CD8-positive, alpha-beta memory T cell (primary cell): Measurements from ENCODE around the gene ZNF740. TPM values are rescaled to one million over a fixed set of nuclear protein-coding genes. Genes with fewer than 3 reads are reported as not detected.

Experiments used
- CTCF ChIA-PET: fragments of 350-600 bp; sonication (Branson Sonifier 250); formaldehyde crosslinking; loops from one replicate; lab custom pipeline; 2021; ENCODE audit warnings: antibody characterized with exemption; lab: Charles Lee
- POLR2A ChIA-PET: fragments of 350-600 bp; sonication (Branson Sonifier 250); formaldehyde crosslinking; loops from one replicate; lab custom pipeline; 2021; ENCODE audit warnings: antibody characterized with exemption; lab: Charles Lee
- DNase-seq, 5 donors: peaks; one replicate each; pipeline versions ENCODE4 v3.0.0 to v3.0.0-alpha.2; 2020 to 2022; ENCODE audit warnings: mixed read lengths in 1 of 5
- H3K27ac ChIP-seq: one replicate; pipeline ENCODE4 v1.7.0; 2013; ENCODE audit warnings: low read depth, mild to moderate bottlenecking, low read length, moderate library complexity
- H3K27me3 ChIP-seq: 2 replicates; pipeline ENCODE4 v1.7.0; 2013; ENCODE audit warnings: low read length, mild to moderate bottlenecking; ENCODE audit not compliant: insufficient read depth, poor library complexity, severe bottlenecking
- H3K36me3 ChIP-seq: 2 replicates; pipeline ENCODE4 v1.7.0; 2013; ENCODE audit warnings: mild to moderate bottlenecking, low read length, moderate library complexity; ENCODE audit not compliant: insufficient read depth
- H3K4me1 ChIP-seq: 2 replicates; pipeline ENCODE4 v1.7.0; 2013; ENCODE audit warnings: mild to moderate bottlenecking, low read length, moderate library complexity; ENCODE audit not compliant: insufficient read depth
- H3K4me3 ChIP-seq: 2 replicates; pipeline ENCODE4 v1.7.0; 2013; ENCODE audit warnings: mild to moderate bottlenecking, low read length
- H3K9me3 ChIP-seq: 2 replicates; pipeline ENCODE4 v1.7.0; 2013; ENCODE audit warnings: mild to moderate bottlenecking, low read length
- H3K27ac Mint-ChIP-seq, 8 donors: one replicate each; pipeline ENCODE4 v1.8.0; 2020 to 2021; ENCODE audit warnings: mixed read lengths in 8 of 8, mild to moderate bottlenecking in 6 of 8, inconsistent platforms in 3 of 8, moderate library complexity in 3 of 8
- H3K27me3 Mint-ChIP-seq, 2 donors: one replicate each; pipeline ENCODE4 v1.8.0; 2020 to 2021; ENCODE audit warnings: mixed read lengths in 2 of 2, mild to moderate bottlenecking in 1 of 2, moderate library complexity in 1 of 2
- H3K36me3 Mint-ChIP-seq, 3 donors: one replicate each; pipeline ENCODE4 v1.8.0; 2020 to 2021; ENCODE audit warnings: mixed read lengths in 3 of 3, inconsistent platforms in 1 of 3, mild to moderate bottlenecking in 1 of 3
- H3K4me1 Mint-ChIP-seq, 3 donors: one replicate each; pipeline ENCODE4 v1.8.0; 2020 to 2021; ENCODE audit warnings: mixed read lengths in 3 of 3, inconsistent platforms in 1 of 3, mild to moderate bottlenecking in 1 of 3
- H3K4me3 Mint-ChIP-seq, 7 donors: one replicate each; pipeline ENCODE4 v1.8.0; 2020 to 2021; ENCODE audit warnings: mixed read lengths in 7 of 7, mild to moderate bottlenecking in 6 of 7, moderate library complexity in 4 of 7, inconsistent platforms in 2 of 7
- H3K9me3 Mint-ChIP-seq, 5 donors: one replicate each; pipeline ENCODE4 v1.8.0; 2020 to 2022; ENCODE audit warnings: mixed read lengths in 5 of 5, mild to moderate bottlenecking in 3 of 5, moderate library complexity in 2 of 5, inconsistent platforms in 1 of 5
- polyA plus RNA-seq: library from polyadenylated mRNA; unstranded; fragments of 300-500 nt; fragmentation: Illumina TruSeq; gene quantifications from one replicate; pipeline ENCODE4 v1.2.3, GENCODE V29; 2021
- total RNA-seq, 2 experiments: library from RNA; stranded (reverse); gene quantifications; one replicate each; pipeline ENCODE4 v1.2.3, GENCODE V29; 2021

The ZNF740 gene
- total and polyA plus RNA-seq, 3 experiments from 2014 or later = 3.3 to 52.0 (median 50.4) TPM

DNA sequence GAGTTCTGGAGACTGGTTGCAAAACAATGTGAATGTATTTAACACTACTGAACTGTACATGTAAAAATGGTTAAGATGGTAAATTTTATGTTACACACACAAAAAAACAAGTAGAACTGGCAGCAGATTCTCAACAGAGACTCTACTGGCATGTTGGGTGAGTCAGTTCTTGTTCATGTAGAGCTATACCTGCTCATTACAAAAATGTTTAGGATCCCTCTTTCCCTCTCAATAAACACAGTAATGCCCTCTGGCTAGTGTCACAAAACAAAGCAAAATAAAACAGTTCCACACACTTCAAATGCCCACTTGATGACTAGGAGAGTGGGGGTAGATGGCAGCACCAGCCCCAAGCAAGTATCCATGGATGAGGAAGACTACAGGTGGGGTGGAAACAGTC is 13.7 kb upstream of the ZNF740 start:
- H3K4me1 Mint-ChIP-seq = no peaks in the 10 kb centered on the region
- Histone ChIP-seq H3K36me3 (no peaks in the 10 kb centered on the region), H3K9me3 (no peaks in the 10 kb centered on the region), H3K27ac (no peak overlapping the region), H3K27me3 (no peaks in the 10 kb centered on the region), H3K4me3 (no peak overlapping the region), H3K4me1 (no peaks in the 10 kb centered on the region)
- no peak overlapping the region for H3K4me3 Mint-ChIP-seq
- H3K36me3 Mint-ChIP-seq = peaks cover 0 to 13% (median 3%) of the 10 kb centered on the region in 3 donors
- H3K9me3 Mint-ChIP-seq = no peaks in the 10 kb centered on the region
- H3K27ac Mint-ChIP-seq = no peak overlapping the region
- ChIA-PET CTCF (interaction anchor here (0.8 kb wide), 1 partner anchor 47 kb away, joined by 3 read pairs; no protein-coding TSS in a partner anchor), POLR2A (no interaction called here)
- no peaks in the 10 kb centered on the region for H3K27me3 Mint-ChIP-seq
- DNase-seq = no peak

DNA sequence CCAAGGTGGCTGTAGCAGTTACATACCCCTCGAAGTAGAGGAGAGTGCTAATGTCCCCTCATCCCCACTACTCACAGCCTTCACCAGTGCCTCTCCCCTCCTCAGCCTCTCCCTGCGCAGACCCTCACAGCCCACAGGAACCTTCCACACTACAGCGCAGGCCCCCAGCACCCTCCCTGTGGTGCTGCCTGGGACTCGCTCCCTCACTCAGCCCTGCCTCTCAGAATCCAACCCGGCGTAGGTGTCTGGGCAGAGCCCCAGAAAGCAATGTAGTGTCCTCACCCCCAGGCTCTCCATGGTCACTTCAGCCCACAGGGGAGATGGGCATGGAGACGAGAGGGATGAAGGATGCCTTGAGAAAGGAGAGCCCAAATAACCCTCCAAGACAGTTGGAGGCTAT is 10.9 kb upstream of the ZNF740 start:
- no peaks in the 10 kb centered on the region for H3K4me1 Mint-ChIP-seq

DNA sequence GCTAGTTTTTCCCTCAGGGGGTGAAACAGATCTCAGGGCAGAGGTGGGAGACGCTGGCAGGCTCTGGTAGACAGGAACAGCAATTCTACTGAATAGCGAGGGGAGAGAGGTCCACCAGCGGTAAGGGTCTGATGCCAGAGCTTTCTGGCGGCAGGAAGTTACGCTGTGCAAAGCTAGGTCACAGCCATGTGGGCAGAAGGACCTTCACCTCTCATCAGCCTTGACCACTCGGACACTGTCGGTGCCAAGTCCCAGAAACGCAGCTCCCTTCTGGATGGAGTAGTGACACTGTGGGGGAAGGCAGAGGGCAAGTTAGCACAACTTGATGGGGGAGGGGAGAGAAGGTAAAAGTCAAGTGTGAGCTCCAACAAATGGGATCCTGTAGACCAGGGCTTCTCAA is 10.3 kb upstream of the ZNF740 start:
- Histone ChIP-seq H3K4me1 (no peaks in the 10 kb centered on the region), H3K27ac (no peak overlapping the region), H3K36me3 (no peaks in the 10 kb centered on the region), H3K27me3 (no peaks in the 10 kb centered on the region), H3K9me3 (no peaks in the 10 kb centered on the region), H3K4me3 (no peak overlapping the region)
- peaks cover 0 to 15% (median 5%) of the 10 kb centered on the region in 3 donors for H3K36me3 Mint-ChIP-seq
- H3K27me3 Mint-ChIP-seq = no peaks in the 10 kb centered on the region
- no peak for DNase-seq
- no peak overlapping the region for H3K4me3 Mint-ChIP-seq
- no peaks in the 10 kb centered on the region for H3K4me1 Mint-ChIP-seq
- ChIA-PET POLR2A (interaction anchor here (0.7 kb wide), 1 partner anchor 30 kb away, joined by 5 read pairs; no protein-coding TSS in a partner anchor), CTCF (no interaction called here)
- no peaks in the 10 kb centered on the region for H3K9me3 Mint-ChIP-seq
- peak overlapping the region in 1 of 8 donors; percentile 17 for H3K27ac Mint-ChIP-seq

More for the DNA sequence above, 10.9 kb upstream of the ZNF740 start:
- H3K27ac ChIP-seq = no peak overlapping the region
- POLR2A ChIA-PET = no interaction called here
- H3K4me3 Mint-ChIP-seq = no peak overlapping the region
- no peak overlapping the region for H3K27ac Mint-ChIP-seq
- CTCF ChIA-PET = no interaction called here
- no peaks in the 10 kb centered on the region for H3K27me3 ChIP-seq
- no peaks in the 10 kb centered on the region for H3K27me3 Mint-ChIP-seq
- H3K36me3 Mint-ChIP-seq = peaks cover 0 to 15% (median 5%) of the 10 kb centered on the region in 3 donors
- no peaks in the 10 kb centered on the region for H3K36me3 ChIP-seq
- no peaks in the 10 kb centered on the region for H3K4me1 ChIP-seq
- no peaks in the 10 kb centered on the region for H3K9me3 ChIP-seq
- no peak overlapping the region for H3K4me3 ChIP-seq
- no peaks in the 10 kb centered on the region for H3K9me3 Mint-ChIP-seq
- no peak for DNase-seq

DNA sequence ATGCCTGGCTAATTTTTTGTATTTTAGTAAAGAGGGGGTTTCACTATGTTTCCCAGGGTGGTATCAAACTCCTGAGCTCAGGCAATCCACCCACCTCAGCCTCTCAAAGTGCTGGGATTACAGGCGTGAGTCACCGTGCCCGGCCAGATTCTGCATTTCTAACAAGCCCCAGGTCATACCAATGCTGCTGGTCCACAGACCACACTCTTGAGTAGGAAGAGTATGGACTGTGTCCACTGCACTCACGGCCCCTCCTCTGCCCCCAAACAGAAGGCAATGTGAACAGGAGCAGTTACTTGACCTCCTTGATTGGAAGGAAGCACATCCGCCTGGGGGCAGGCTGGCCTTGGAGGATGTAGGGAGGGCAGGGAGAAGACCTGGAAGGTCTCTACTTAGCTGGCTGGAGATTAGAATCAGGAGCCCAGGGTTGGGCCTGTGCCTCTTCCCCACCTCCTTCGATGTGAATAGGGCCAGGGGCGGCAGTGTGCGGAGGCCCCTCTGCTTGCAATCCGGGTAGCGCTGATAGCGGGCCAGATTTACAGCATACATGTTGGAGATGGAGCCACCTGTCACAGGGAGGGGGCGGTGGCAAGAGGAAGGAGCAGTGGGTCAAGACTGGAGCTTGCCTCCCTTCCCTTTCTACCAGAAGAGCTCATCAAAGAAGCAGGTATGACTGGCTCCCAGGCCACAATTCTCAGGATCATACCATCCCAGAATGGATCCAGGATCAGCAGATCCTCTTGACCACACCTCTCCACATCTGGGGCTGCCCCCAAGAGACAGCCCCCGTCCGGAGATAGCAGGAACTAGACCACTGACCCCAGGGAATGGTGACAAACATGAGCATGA is 9.4 kb upstream of the ZNF740 start:
- Mint-ChIP-seq H3K27ac (peak overlapping the region in 1 of 8 donors; percentile 50), H3K27me3 (no peaks in the 10 kb centered on the region)
- CTCF ChIA-PET = interaction anchor here (1.6 kb wide), 1 partner anchor 12 kb away, joined by 4 read pairs; no protein-coding TSS in a partner anchor

DNA sequence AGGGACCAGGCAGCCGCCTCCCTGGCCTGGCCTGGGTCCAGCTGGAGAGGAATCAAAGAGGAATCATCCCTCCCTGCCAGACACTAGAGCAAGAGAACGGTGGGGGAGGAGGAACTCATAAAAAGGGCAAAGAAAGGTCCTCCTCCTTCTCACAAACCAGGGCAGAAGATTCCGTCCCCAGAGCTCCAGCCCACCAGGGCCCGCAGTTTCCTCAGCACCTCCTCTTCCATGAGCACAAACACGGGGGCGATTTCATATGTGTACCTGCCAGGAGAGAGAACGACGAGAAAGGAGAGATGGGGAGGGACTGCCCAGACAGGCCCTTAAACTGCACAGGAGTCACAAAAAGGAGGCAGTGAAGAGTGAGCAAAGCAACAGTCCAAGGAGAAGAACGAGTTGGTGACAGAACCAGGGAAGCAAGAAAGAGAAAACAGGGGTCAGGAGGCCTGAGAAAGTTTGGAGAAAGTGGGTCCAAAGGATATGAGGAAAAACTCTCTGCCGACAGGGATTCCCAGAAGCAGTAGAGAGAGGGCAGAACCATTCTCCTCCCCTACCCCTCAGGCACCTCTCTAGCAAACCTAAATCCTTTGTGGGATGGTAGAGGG is 8.7 kb upstream of the ZNF740 start:
- no peaks in the 10 kb centered on the region for H3K9me3 ChIP-seq
- CTCF ChIA-PET = interaction anchor here (0.9 to 1.6 kb wide), 2 partner anchors 8 to 11 kb away, joined by 3 to 4 read pairs; partner anchors contain the start of gene ZNF740
- no peak for DNase-seq
- POLR2A ChIA-PET = no interaction called here
- H3K36me3 ChIP-seq = no peaks in the 10 kb centered on the region
- no peaks in the 10 kb centered on the region for H3K4me1 ChIP-seq
- H3K27ac ChIP-seq = no peak overlapping the region
- Mint-ChIP-seq H3K27me3 (no peaks in the 10 kb centered on the region), H3K4me1 (no peaks in the 10 kb centered on the region), H3K4me3 (no peak overlapping the region), H3K36me3 (peaks cover 0 to 15% (median 5%) of the 10 kb centered on the region in 3 donors), H3K9me3 (no peaks in the 10 kb centered on the region), H3K27ac (peak overlapping the region in 1 of 8 donors; percentile 50)
- no peak overlapping the region for H3K4me3 ChIP-seq
- no peaks in the 10 kb centered on the region for H3K27me3 ChIP-seq

More for the DNA sequence above, 9.4 kb upstream of the ZNF740 start:
- no peaks in the 10 kb centered on the region for H3K27me3 ChIP-seq
- H3K36me3 Mint-ChIP-seq = peaks cover 0 to 15% (median 5%) of the 10 kb centered on the region in 3 donors
- no peak overlapping the region for H3K4me3 ChIP-seq
- DNase-seq = no peak
- no peaks in the 10 kb centered on the region for H3K9me3 Mint-ChIP-seq
- H3K4me1 ChIP-seq = no peaks in the 10 kb centered on the region
- H3K4me3 Mint-ChIP-seq = no peak overlapping the region
- POLR2A ChIA-PET = no interaction called here
- no peaks in the 10 kb centered on the region for H3K9me3 ChIP-seq
- no peak overlapping the region for H3K27ac ChIP-seq
- no peaks in the 10 kb centered on the region for H3K4me1 Mint-ChIP-seq
- H3K36me3 ChIP-seq = no peaks in the 10 kb centered on the region

DNA sequence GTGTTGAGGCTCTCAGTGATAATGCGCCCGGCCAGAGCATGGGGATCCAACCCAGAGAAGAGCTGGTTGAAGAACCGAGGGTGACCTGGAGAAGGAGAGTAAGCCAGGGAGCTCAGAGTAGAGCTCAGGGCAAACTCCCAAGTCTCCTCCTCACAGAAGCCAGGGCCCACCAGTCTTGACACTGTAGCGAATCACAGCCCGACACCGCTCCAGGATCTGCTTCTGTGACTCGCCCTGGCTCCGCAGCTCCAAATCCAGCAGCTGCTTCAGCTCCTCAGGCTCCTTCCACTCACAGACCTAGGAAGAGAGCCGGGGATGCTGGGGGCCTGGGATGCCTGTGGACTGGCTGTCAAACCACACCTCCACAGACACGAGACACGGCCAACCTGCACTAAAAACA is 8.2 kb upstream of the ZNF740 start:
- DNase-seq = no peak
- H3K9me3 ChIP-seq = no peaks in the 10 kb centered on the region
- no peaks in the 10 kb centered on the region for H3K27me3 ChIP-seq
- no peaks in the 10 kb centered on the region for H3K4me1 ChIP-seq
- ChIA-PET CTCF (interaction anchor here (0.9 to 1.6 kb wide), 2 partner anchors 8 to 10 kb away, joined by 3 to 4 read pairs; partner anchors contain the start of gene ZNF740), POLR2A (no interaction called here)
- Mint-ChIP-seq H3K27me3 (no peaks in the 10 kb centered on the region), H3K36me3 (peaks cover 0 to 15% (median 5%) of the 10 kb centered on the region in 3 donors), H3K4me3 (no peak overlapping the region), H3K27ac (peak overlapping the region in 2 of 8 donors; percentile 68 to 77), H3K4me1 (no peaks in the 10 kb centered on the region), H3K9me3 (no peaks in the 10 kb centered on the region)
- no peaks in the 10 kb centered on the region for H3K36me3 ChIP-seq
- H3K27ac ChIP-seq = no peak overlapping the region
- H3K4me3 ChIP-seq = no peak overlapping the region

DNA sequence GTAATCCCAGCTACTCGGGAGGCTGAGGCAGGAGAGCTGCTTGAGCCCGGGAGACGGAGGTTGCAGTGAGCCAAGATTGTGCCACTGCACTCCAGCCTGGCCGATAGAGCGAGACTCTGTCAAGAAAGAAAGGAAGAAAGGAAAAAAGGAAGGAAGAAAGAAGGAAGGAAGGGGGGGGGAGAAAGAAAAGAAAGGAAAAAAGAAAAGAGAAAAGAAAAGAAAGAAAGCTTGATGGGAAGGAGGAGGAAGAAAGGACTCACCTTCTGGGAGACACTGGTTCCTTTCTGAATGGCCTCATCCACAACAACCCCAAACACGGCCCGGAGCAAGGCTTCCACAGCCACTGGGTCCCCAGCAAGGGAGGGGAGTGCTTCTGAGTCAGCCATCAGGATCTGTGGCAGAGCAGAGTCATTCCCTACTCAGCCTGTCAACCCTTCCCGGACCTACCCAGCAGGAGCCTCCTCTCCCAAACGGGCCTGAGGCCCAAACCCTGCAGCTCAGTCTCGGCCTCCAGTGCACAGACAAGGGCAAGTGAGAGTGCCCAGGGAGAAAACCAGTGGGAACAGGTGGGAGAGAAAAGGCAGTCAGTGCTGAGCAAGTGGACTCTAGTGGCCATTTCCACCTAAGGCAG is 7.3 kb upstream of the ZNF740 start:
- POLR2A ChIA-PET = no interaction called here
- CTCF ChIA-PET = interaction anchor here (1.1 kb wide), 1 partner anchor 25 kb away, joined by 3 read pairs; no protein-coding TSS in a partner anchor
- H3K27me3 ChIP-seq = no peaks in the 10 kb centered on the region
- no peak overlapping the region for H3K4me3 Mint-ChIP-seq
- H3K9me3 ChIP-seq = no peaks in the 10 kb centered on the region
- H3K9me3 Mint-ChIP-seq = no peaks in the 10 kb centered on the region
- H3K27ac ChIP-seq = no peak overlapping the region
- peak overlapping the region in 1 of 8 donors; percentile 37 for H3K27ac Mint-ChIP-seq
- peaks cover 0 to 15% (median 5%) of the 10 kb centered on the region in 3 donors for H3K36me3 Mint-ChIP-seq
- no peaks in the 10 kb centered on the region for H3K27me3 Mint-ChIP-seq
- H3K36me3 ChIP-seq = no peaks in the 10 kb centered on the region
- DNase-seq = no peak
- H3K4me3 ChIP-seq = no peak overlapping the region
- H3K4me1 Mint-ChIP-seq = no peaks in the 10 kb centered on the region
- no peaks in the 10 kb centered on the region for H3K4me1 ChIP-seq
